NT2/D1 (cell line): ENCODE results near the gene DUS2.

Experiments
- DNase-seq: peaks from one replicate; pipeline ENCODE4 v3.0.0-alpha.2; 2011; ENCODE audit warnings: low read depth, low spot score
- H3K27me3 ChIP-seq: 2 replicates; pipeline ENCODE4 v1.6.0; 2011; ENCODE audit warnings: mild to moderate bottlenecking; ENCODE audit not compliant: insufficient read length, insufficient read depth
- H3K36me3 ChIP-seq: 2 replicates; pipeline ENCODE4 v1.6.1; 2011; ENCODE audit warnings: mild to moderate bottlenecking, low read length, mixed read lengths; ENCODE audit not compliant: insufficient read depth, insufficient read length
- H3K4me1 ChIP-seq: 2 replicates; pipeline ENCODE4 v1.5.1; 2011; ENCODE audit not compliant: insufficient read depth, insufficient read length
- H3K4me3 ChIP-seq: 2 replicates; pipeline ENCODE4 v1.5.1; 2011; ENCODE audit warnings: low read depth; ENCODE audit not compliant: insufficient read length
- H3K9ac ChIP-seq: 2 replicates; pipeline ENCODE4 v1.6.0; 2011; ENCODE audit warnings: low read depth; ENCODE audit not compliant: insufficient read length
- H3K9me3 ChIP-seq: 2 replicates; pipeline ENCODE4 v1.5.1; 2011; ENCODE audit warnings: mild to moderate bottlenecking, low read length; ENCODE audit not compliant: insufficient read depth
- SUZ12 ChIP-seq: IDR thresholded peaks from 2 replicates; pipeline ENCODE4 v1.6.1; 2011; ENCODE audit not compliant: insufficient read length, insufficient read depth; ENCODE audit errors: extremely low read depth
- YY1 ChIP-seq: IDR thresholded peaks from 2 replicates; pipeline ENCODE4 v1.6.1; 2011; ENCODE audit not compliant: insufficient read length, insufficient read depth
- ZNF274 ChIP-seq: IDR thresholded peaks from 2 replicates; pipeline ENCODE4 v1.6.1; 2011; ENCODE audit warnings: mild to moderate bottlenecking, low read depth, low read length

The DUS2 gene

GRCh38 chr16:68081861-68082628 lies 59.0 kb downstream of the DUS2 start:
- no peak for DNase-seq

GRCh38 chr16:68082629-68083238 lies 59.6 kb downstream of the DUS2 start:
- H3K27me3 ChIP-seq = no peaks in the 10 kb centered on the region
- peaks cover 13% of the 10 kb centered on the region for H3K4me1 ChIP-seq
- H3K9ac ChIP-seq = peak overlapping the region; percentile 82
- no peak for TF ChIP-seq YY1
- TF ChIP-seq SUZ12 = no peak
- no peak for TF ChIP-seq ZNF274
- DNase-seq = no peak
- no peak overlapping the region for H3K4me3 ChIP-seq
- H3K9me3 ChIP-seq = no peaks in the 10 kb centered on the region
- H3K36me3 ChIP-seq = peaks cover 23% of the 10 kb centered on the region

More at GRCh38 chr16:68081861-68082628, 59.0 kb downstream of the DUS2 start:
- Histone ChIP-seq H3K4me1 (peaks cover 13% of the 10 kb centered on the region), H3K9ac (no peak overlapping the region), H3K9me3 (no peaks in the 10 kb centered on the region), H3K36me3 (peaks cover 27% of the 10 kb centered on the region), H3K27me3 (no peaks in the 10 kb centered on the region), H3K4me3 (no peak overlapping the region)
- no peak for TF ChIP-seq ZNF274
- TF ChIP-seq YY1 = no peak
- no peak for TF ChIP-seq SUZ12

GRCh38 chr16:68083239-68083781 lies 60.2 kb downstream of the DUS2 start:
- Histone ChIP-seq H3K4me1 (peaks cover 13% of the 10 kb centered on the region), H3K9me3 (no peaks in the 10 kb centered on the region), H3K27me3 (no peaks in the 10 kb centered on the region), H3K9ac (peak overlapping the region; percentile 82), H3K36me3 (peaks cover 17% of the 10 kb centered on the region), H3K4me3 (peak overlapping the region; percentile 75)
- DNase-seq = no peak
- TF ChIP-seq ZNF274 (no peak), SUZ12 (no peak), YY1 (no peak)

- H3K4me1 ChIP-seq = peaks cover 13% of the 10 kb centered on the region
- no peaks in the 10 kb centered on the region for H3K9me3 ChIP-seq
- no peaks in the 10 kb centered on the region for H3K27me3 ChIP-seq
- peaks cover 11% of the 10 kb centered on the region for H3K36me3 ChIP-seq
- H3K9ac ChIP-seq = peak overlapping the region; percentile 82
- TF ChIP-seq ZNF274 (no peak), YY1 (no peak), SUZ12 (no peak)
- DNase-seq = no peak
- peak overlapping the region; percentile 75 for H3K4me3 ChIP-seq
Observed at GRCh38 chr16:68083861-68084503, 60.9 kb downstream of the DUS2 start.

- TF ChIP-seq YY1 = no peak
- TF ChIP-seq SUZ12 = no peak
- no peak for TF ChIP-seq ZNF274
- Histone ChIP-seq H3K4me3 (peak overlapping the region; percentile 75), H3K9me3 (no peaks in the 10 kb centered on the region), H3K4me1 (peaks cover 12% of the 10 kb centered on the region), H3K9ac (peak overlapping the region; percentile 82), H3K27me3 (no peaks in the 10 kb centered on the region), H3K36me3 (peaks cover 5% of the 10 kb centered on the region)
- peak; percentile 81 for DNase-seq
Observed at GRCh38 chr16:68084504-68085258, 61.6 kb downstream of the DUS2 start.

- TF ChIP-seq YY1 (no peak), ZNF274 (no peak), SUZ12 (no peak)
- no peaks in the 10 kb centered on the region for H3K27me3 ChIP-seq
- H3K4me3 ChIP-seq = peak within 1 kb of the TSS; percentile 90
- peaks cover 10% of the 10 kb centered on the region for H3K4me1 ChIP-seq
- H3K9ac ChIP-seq = peak within 1 kb of the TSS; percentile 96
- DNase-seq = peak; percentile 94
- H3K9me3 ChIP-seq = no peaks in the 10 kb centered on the region
- peaks cover under 1% of the 10 kb centered on the region for H3K36me3 ChIP-seq
Observed at GRCh38 chr16:68085259-68086071, 62.4 kb downstream of the DUS2 start, which contains the start of gene NFATC3. Gene NFATC3 (plus strand): TSS chr16:68085370. CDS start chr16:68085682, 312 bp downstream.
